Measurements from ENCODE around the gene UBE2L6. TPM values are rescaled to one million over a fixed set of nuclear protein-coding genes. Genes with fewer than 3 reads are reported as not detected.

UBE2L6 gene
- total RNA-seq, 1 experiment from 2014 or later, result 30.4 TPM

DNA sequence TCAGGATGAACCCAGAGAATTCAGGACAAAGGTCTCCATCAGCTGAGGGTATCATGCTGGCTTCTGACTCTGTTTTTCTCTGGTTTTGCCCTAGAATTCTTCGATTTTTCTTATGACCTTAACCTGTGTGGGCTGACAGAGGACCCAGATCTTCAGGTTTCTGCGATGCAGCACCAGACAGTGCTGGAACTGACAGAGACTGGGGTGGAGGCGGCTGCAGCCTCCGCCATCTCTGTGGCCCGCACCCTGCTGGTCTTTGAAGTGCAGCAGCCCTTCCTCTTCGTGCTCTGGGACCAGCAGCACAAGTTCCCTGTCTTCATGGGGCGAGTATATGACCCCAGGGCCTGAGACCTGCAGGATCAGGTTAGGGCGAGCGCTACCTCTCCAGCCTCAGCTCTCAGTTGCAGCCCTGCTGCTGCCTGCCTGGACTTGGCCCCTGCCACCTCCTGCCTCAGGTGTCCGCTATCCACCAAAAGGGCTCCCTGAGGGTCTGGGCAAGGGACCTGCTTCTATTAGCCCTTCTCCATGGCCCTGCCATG lies 46.8 kb upstream of the UBE2L6 start:
- ChIA-PET POLR2A (ENCODE audit: low non-redundant PET) (no interaction called here), CTCF (interaction anchor here (0.6 kb wide), 1 partner anchor 212 kb away, joined by 3 read pairs; no protein-coding TSS in a partner anchor)
- TF ChIP-seq, protein P1, sequence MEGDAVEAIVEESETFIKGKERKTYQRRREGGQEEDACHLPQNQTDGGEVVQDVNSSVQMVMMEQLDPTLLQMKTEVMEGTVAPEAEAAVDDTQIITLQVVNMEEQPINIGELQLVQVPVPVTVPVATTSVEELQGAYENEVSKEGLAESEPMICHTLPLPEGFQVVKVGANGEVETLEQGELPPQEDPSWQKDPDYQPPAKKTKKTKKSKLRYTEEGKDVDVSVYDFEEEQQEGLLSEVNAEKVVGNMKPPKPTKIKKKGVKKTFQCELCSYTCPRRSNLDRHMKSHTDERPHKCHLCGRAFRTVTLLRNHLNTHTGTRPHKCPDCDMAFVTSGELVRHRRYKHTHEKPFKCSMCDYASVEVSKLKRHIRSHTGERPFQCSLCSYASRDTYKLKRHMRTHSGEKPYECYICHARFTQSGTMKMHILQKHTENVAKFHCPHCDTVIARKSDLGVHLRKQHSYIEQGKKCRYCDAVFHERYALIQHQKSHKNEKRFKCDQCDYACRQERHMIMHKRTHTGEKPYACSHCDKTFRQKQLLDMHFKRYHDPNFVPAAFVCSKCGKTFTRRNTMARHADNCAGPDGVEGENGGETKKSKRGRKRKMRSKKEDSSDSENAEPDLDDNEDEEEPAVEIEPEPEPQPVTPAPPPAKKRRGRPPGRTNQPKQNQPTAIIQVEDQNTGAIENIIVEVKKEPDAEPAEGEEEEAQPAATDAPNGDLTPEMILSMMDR (conservative IDR thresholded peaks at IDR 0.05; ENCODE audit: low read depth, low read length), result no peak
- no peak for TF ChIP-seq EZH2 (IDR thresholded peaks at IDR 0.05; ENCODE audit: borderline replicate concordance, low read depth, low read length, poor library complexity, severe bottlenecking)
- Histone ChIP-seq H3K27ac (ENCODE audit: low read depth, low read length, poor library complexity, severe bottlenecking) (no peak overlapping the region), H3K27me3 (replicated peaks; ENCODE audit: insufficient read depth, low read depth, low read length, poor library complexity) (peaks cover 12% of the 10 kb centered on the region), H3K9me3 (ENCODE audit: low read depth, low read length, poor library complexity, severe bottlenecking) (peaks cover under 1% of the 10 kb centered on the region), H3K4me3 (ENCODE audit: low read depth, low read length, poor library complexity, severe bottlenecking) (no peak overlapping the region), H3K36me3 (ENCODE audit: insufficient read depth, low read length, poor library complexity, severe bottlenecking) (no peaks in the 10 kb centered on the region), H3K4me1 (ENCODE audit: insufficient read depth, low read length, poor library complexity, severe bottlenecking) (no peaks in the 10 kb centered on the region)
- no TSS peak for BruUV-seq (replicated peaks)
- no peak for DNase-seq (ENCODE audit: low spot score)
- intact Hi-C loops (cut with micrococcal nuclease; ENCODE audit: unreplicated experiment), result no loop called here

DNA sequence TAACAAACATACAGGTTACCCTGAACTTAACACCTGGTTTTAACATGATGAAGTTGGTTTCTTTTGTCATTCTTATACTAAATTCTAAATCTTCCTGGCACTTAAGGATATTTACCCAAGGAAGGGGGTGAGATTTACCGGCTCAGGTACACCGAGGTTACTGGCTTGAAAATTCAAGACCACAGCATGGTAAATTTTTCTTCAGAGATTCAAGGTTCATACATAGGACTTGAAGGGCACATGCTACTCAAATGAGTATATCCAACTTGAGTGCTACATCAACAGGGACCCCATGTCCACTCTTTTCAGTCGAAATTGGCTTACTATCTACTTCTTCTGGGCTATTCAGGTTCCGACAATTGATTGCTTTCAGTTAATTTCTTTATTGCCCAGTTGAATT lies 42.7 kb upstream of the UBE2L6 start:
- TF ChIP-seq, protein P1 (conservative IDR thresholded peaks at IDR 0.05; ENCODE audit: low read depth, low read length), result no peak
- no peak for TF ChIP-seq EZH2 (IDR thresholded peaks at IDR 0.05; ENCODE audit: borderline replicate concordance, low read depth, low read length, poor library complexity, severe bottlenecking)
- intact Hi-C loops (cut with micrococcal nuclease; ENCODE audit: unreplicated experiment), result no loop called here
- H3K9me3 ChIP-seq (ENCODE audit: low read depth, low read length, poor library complexity, severe bottlenecking), result no peaks in the 10 kb centered on the region
- H3K36me3 ChIP-seq (ENCODE audit: insufficient read depth, low read length, poor library complexity, severe bottlenecking), result no peaks in the 10 kb centered on the region
- H3K4me3 ChIP-seq (ENCODE audit: low read depth, low read length, poor library complexity, severe bottlenecking), result no peak overlapping the region
- no peak for DNase-seq (ENCODE audit: low spot score)
- ChIA-PET POLR2A (ENCODE audit: low non-redundant PET) (no interaction called here), CTCF (no interaction called here)
- H3K27me3 ChIP-seq (replicated peaks; ENCODE audit: insufficient read depth, low read depth, low read length, poor library complexity), result peaks cover 12% of the 10 kb centered on the region
- no peaks in the 10 kb centered on the region for H3K4me1 ChIP-seq (ENCODE audit: insufficient read depth, low read length, poor library complexity, severe bottlenecking)
- BruUV-seq (replicated peaks), result no TSS peak
- H3K27ac ChIP-seq (ENCODE audit: low read depth, low read length, poor library complexity, severe bottlenecking), result no peak overlapping the region

DNA sequence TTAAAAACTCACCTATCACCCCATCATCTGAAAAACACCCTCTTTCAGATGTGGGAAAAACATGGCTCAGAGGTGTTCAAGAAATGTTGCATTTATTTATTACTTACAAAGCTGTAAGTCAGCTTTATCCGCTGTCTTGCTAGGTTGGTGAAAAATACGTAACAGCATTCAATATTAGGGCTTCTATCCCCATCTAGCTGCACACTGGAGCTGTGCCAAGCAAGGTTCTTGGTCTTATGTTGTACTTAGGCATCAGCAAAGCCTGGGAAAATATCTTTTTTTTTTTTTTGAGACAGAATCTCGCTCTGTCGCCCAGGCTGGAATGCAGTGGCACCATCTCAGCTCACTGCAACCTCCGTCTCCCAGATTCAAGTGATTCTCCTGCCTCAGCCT lies 37.6 kb upstream of the UBE2L6 start:
- intact Hi-C loops (cut with micrococcal nuclease; ENCODE audit: unreplicated experiment), result no loop called here
- H3K4me3 ChIP-seq (ENCODE audit: low read depth, low read length, poor library complexity, severe bottlenecking), result no peak overlapping the region
- no peak overlapping the region for H3K27ac ChIP-seq (ENCODE audit: low read depth, low read length, poor library complexity, severe bottlenecking)
- ChIA-PET CTCF (interaction anchor here (0.7 kb wide), 1 partner anchor 17 kb away, joined by 7 read pairs; no protein-coding TSS in a partner anchor), POLR2A (ENCODE audit: low non-redundant PET) (interaction anchor here (1.0 kb wide), 1 partner anchor 35 kb away, joined by 4 read pairs; no protein-coding TSS in a partner anchor)
- TF ChIP-seq, protein P1 (conservative IDR thresholded peaks at IDR 0.05; ENCODE audit: low read depth, low read length), result no peak
- TF ChIP-seq EZH2 (IDR thresholded peaks at IDR 0.05; ENCODE audit: borderline replicate concordance, low read depth, low read length, poor library complexity, severe bottlenecking), result no peak
- H3K9me3 ChIP-seq (ENCODE audit: low read depth, low read length, poor library complexity, severe bottlenecking), result no peaks in the 10 kb centered on the region
- DNase-seq (ENCODE audit: low spot score), result no peak
- H3K4me1 ChIP-seq (ENCODE audit: insufficient read depth, low read length, poor library complexity, severe bottlenecking), result peaks cover 11% of the 10 kb centered on the region
- no TSS peak for BruUV-seq (replicated peaks)
- H3K36me3 ChIP-seq (ENCODE audit: insufficient read depth, low read length, poor library complexity, severe bottlenecking), result no peaks in the 10 kb centered on the region
- H3K27me3 ChIP-seq (replicated peaks; ENCODE audit: insufficient read depth, low read depth, low read length, poor library complexity), result peaks cover 6% of the 10 kb centered on the region
